ENCODE results near the gene MICALL2.

The MICALL2 gene

DNA sequence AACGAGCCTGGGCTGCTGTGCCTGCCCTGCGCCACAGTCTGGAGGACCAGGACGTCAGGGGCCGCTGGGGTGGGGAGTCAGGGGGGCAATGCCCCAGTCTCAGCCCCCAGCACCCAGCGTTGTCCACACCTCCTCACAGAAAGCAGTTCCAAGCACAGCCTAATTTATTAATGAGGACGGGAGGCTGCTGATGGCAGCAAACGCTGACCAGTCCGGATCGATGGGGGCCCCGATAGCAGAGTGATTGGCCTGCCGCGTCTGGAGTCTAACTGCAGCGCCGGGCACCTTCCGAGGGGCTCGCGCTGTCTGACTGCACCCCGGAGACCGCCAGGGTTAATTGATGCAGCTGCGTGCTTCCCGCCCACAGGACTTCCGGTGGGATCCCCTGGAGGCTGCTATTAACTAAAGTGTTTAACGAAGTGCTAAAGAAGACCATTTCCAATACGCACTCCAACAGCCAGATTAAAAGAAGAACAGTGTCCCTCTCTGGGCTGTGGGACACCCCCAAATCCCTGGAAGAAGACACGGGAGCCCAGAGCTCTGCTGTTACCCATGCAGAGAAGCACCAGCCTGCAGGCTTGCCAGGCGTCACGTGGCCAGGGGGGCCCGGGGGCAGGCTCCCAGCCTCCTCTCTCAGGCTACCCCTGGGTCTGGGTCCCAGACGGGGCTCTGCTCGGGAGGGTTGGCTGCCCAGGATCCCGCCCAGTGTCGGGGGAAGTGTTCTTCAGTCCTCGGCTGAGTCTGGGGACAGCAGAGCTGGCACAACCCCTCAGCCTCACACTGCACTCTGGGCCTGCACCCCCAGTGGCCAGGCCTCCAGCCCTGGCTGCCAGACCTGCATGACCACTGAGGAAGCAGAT lies 63.8 kb downstream of the MICALL2 start:
- Histone ChIP-seq H3K9me3 (ENCODE audit: control insufficient read depth, insufficient read depth, low read depth, low read length) (no peaks in the 10 kb centered on the region), H3K36me3 (ENCODE audit: control insufficient read depth in 2 of 2, insufficient read depth in 1 of 2, low read length in 2 of 2) (no peaks in the 10 kb centered on the region), H3K4me3 (ENCODE audit: low read depth, low read length) (no peak overlapping the region), H3K4me1 (ENCODE audit: control insufficient read depth, insufficient read depth, low read length) (no peaks in the 10 kb centered on the region), H3K27ac (ENCODE audit: extremely low read depth, low read depth, low read length) (no peak overlapping the region)
- no peak for TF ChIP-seq ZNF510 (tag by site-specific recombination; IDR thresholded peaks at IDR 0.05; ENCODE audit: insufficient replicate concordance)
- no peak for TF ChIP-seq ZNF19 (tag by site-specific recombination; IDR thresholded peaks at IDR 0.05; ENCODE audit: low read depth)
- TF ChIP-seq EGR2 (tag by site-specific recombination; IDR thresholded peaks at IDR 0.05; ENCODE audit: low read depth) = no peak
- TF ChIP-seq ZEB2 (tag by site-specific recombination; IDR thresholded peaks at IDR 0.05) = no peak
- no peak for TF ChIP-seq ZNF16 (tag by site-specific recombination; IDR thresholded peaks at IDR 0.05; ENCODE audit: low read depth)
- no peak for TF ChIP-seq PRDM10 (tag by site-specific recombination; IDR thresholded peaks at IDR 0.05)
- TF ChIP-seq CTCF (tag by site-specific recombination; IDR thresholded peaks at IDR 0.05) = no peak
- no peak for TF ChIP-seq ZNF335 (tag by site-specific recombination; conservative IDR thresholded peaks at IDR 0.05)
- no peak for TF ChIP-seq MYNN (tag by site-specific recombination; IDR thresholded peaks at IDR 0.05; ENCODE audit: borderline replicate concordance)
- TF ChIP-seq, protein P1, sequence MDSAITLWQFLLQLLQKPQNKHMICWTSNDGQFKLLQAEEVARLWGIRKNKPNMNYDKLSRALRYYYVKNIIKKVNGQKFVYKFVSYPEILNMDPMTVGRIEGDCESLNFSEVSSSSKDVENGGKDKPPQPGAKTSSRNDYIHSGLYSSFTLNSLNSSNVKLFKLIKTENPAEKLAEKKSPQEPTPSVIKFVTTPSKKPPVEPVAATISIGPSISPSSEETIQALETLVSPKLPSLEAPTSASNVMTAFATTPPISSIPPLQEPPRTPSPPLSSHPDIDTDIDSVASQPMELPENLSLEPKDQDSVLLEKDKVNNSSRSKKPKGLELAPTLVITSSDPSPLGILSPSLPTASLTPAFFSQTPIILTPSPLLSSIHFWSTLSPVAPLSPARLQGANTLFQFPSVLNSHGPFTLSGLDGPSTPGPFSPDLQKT (IDR thresholded peaks at IDR 0.05; ENCODE audit: borderline replicate concordance, low read depth, low read length) = no peak
- TF ChIP-seq ZNF677 (tag by site-specific recombination; IDR thresholded peaks at IDR 0.05) = no peak
- TF ChIP-seq ZNF140 (tag by site-specific recombination; IDR thresholded peaks at IDR 0.05) = no peak
- no peak for TF ChIP-seq ZNF2 (tag by site-specific recombination; IDR thresholded peaks at IDR 0.05)
- TF ChIP-seq, protein P2, sequence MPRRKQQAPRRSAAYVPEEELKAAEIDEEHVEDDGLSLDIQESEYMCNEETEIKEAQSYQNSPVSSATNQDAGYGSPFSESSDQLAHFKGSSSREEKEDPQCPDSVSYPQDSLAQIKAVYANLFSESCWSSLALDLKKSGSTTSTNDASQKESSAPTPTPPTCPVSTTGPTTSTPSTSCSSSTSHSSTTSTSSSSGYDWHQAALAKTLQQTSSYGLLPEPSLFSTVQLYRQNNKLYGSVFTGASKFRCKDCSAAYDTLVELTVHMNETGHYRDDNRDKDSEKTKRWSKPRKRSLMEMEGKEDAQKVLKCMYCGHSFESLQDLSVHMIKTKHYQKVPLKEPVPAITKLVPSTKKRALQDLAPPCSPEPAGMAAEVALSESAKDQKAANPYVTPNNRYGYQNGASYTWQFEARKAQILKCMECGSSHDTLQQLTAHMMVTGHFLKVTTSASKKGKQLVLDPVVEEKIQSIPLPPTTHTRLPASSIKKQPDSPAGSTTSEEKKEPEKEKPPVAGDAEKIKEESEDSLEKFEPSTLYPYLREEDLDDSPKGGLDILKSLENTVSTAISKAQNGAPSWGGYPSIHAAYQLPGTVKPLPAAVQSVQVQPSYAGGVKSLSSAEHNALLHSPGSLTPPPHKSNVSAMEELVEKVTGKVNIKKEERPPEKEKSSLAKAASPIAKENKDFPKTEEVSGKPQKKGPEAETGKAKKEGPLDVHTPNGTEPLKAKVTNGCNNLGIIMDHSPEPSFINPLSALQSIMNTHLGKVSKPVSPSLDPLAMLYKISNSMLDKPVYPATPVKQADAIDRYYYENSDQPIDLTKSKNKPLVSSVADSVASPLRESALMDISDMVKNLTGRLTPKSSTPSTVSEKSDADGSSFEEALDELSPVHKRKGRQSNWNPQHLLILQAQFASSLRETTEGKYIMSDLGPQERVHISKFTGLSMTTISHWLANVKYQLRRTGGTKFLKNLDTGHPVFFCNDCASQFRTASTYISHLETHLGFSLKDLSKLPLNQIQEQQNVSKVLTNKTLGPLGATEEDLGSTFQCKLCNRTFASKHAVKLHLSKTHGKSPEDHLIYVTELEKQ (tag by site-specific recombination; IDR thresholded peaks at IDR 0.05; ENCODE audit: borderline replicate concordance) = no peak
- no peak for TF ChIP-seq ZBTB48 (tag by site-specific recombination; IDR thresholded peaks at IDR 0.05)
- no peak for TF ChIP-seq ZNF521 (tag by site-specific recombination; IDR thresholded peaks at IDR 0.05)
- no peak for TF ChIP-seq ZNF433 (tag by site-specific recombination; IDR thresholded peaks at IDR 0.05; ENCODE audit: low read depth)
- no peak for TF ChIP-seq ZNF514 (tag by site-specific recombination; IDR thresholded peaks at IDR 0.05)
- no peak for TF ChIP-seq ZNF747 (tag by site-specific recombination; IDR thresholded peaks at IDR 0.05)
- CTCF ChIA-PET = no interaction called here
- POLR2A ChIA-PET = interaction anchor here (0.6 kb wide), 1 partner anchor 425 kb away, joined by 6 read pairs; no protein-coding TSS in a partner anchor

Measured in HEK293 (cell line).